Small intestine (tissue), 7 donors: ENCODE measurements around the gene PIGU. TPM values are rescaled to one million over a fixed set of nuclear protein-coding genes. Genes with fewer than 3 reads are reported as not detected.

ENCODE experiments used
- DNase-seq, 2 donors: peaks; one replicate each; pipeline versions ENCODE4 v3.0.0 to v3.0.0-alpha.2; 2013
- FAIRE-seq: peaks from 2 replicates; lab custom pipeline; 2012; peaks lifted over from hg19 to GRCh38; lab: Jason Lieb, UNC
- H3K27ac ChIP-seq, 3 donors: one replicate each; pipeline ENCODE4 v1.5.1; 2013; ENCODE audit warnings: low read length in 2 of 3, mild to moderate bottlenecking in 2 of 3, control low read depth in 1 of 3, inconsistent platforms in 1 of 3, low read depth in 1 of 3, moderate library complexity in 1 of 3
- H3K27me3 ChIP-seq, 3 donors: one replicate each; pipeline ENCODE4 v1.6.1; 2013; ENCODE audit warnings: low read length in 3 of 3, inconsistent platforms in 1 of 3; ENCODE audit not compliant: control insufficient read depth in 3 of 3, insufficient read depth in 3 of 3
- H3K36me3 ChIP-seq, 3 donors: one replicate each; pipeline ENCODE4 v1.6.1; 2013; ENCODE audit warnings: low read length in 3 of 3, inconsistent platforms in 1 of 3, low read depth in 1 of 3, mild to moderate bottlenecking in 1 of 3, moderate library complexity in 1 of 3; ENCODE audit not compliant: control insufficient read depth in 3 of 3, insufficient read depth in 2 of 3
- H3K4me1 ChIP-seq, 3 donors: one replicate each; pipeline ENCODE4 v1.6.1; 2013; ENCODE audit warnings: low read length in 2 of 3, inconsistent platforms in 1 of 3, low read depth in 1 of 3, mild to moderate bottlenecking in 1 of 3, moderate library complexity in 1 of 3; ENCODE audit not compliant: control insufficient read depth in 3 of 3, insufficient read depth in 2 of 3
- H3K4me3 ChIP-seq, 3 donors: one replicate each; pipeline ENCODE4 v1.5.1; 2013; ENCODE audit warnings: low read length in 3 of 3, control low read depth in 1 of 3, inconsistent platforms in 1 of 3, low read depth in 1 of 3, mild to moderate bottlenecking in 1 of 3, moderate library complexity in 1 of 3
- H3K9me3 ChIP-seq, 2 donors: one replicate each; pipeline ENCODE4 v1.6.1; 2013; ENCODE audit warnings: low read depth in 1 of 2, low read length in 1 of 2; ENCODE audit not compliant: control insufficient read depth in 2 of 2, insufficient read depth in 1 of 2
- WGBS, 3 donors: extraction: QIAGEN DNeasy Blood & Tissue Kit; methylation state at CpG; one replicate each; pipeline ENCODE4 v1.1.7; 2013; 5-methylcytosine and 5-hydroxymethylcytosine counted together
- polyA plus RNA-seq, 4 donors: library from polyadenylated mRNA; stranded (reverse) in 3 of 4; unstranded in 1 of 4; fragments of 200-250 nt in 3 of 4; fragments of 120-200 nt in 1 of 4; gene quantifications; one replicate each; pipeline versions ENCODE4 v1.2.1 to v1.2.3, GENCODE V29; 2013
- donor health status: healthy with polysubstance abuse.
- donor health status: control.
- donor health status: control.
- donor health status: Bipolar disorder and iron deficiency.
- donor health status: healthy.

The PIGU gene
- polyA plus RNA-seq, 4 donors = 4.9 to 34.3 (median 16.2) TPM

DNA sequence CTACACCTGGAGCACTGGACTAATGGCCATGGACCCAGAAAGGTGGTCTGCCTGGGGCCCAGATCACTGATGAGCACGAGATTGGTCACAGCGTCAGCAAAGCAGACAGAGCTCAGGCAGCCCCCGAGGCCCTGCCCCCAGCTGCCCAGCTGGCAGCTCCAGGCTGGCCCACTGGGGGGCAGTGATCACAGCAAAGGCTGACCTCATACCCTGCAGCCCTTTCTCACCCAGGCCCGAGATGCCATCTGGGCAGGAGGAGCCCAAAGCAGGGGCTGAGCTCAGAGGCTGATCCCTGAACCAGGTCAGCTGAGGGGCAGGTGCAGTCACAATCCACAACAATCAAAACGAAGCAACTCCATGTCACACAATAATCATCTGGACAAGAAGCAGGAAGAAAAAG lies 114.3 kb downstream of the PIGU start:
- H3K4me1 ChIP-seq = peaks cover 0 to 6% (median 0%) of the 10 kb centered on the region in 3 donors
- peaks cover 0 to 53% (median 0%) of the 10 kb centered on the region in 3 donors for H3K36me3 ChIP-seq
- H3K27ac ChIP-seq = no peak overlapping the region
- WGBS, 3 donors = 53 to 63% (median 57%) methylated on average over 5 of the region's 5 CpGs
- H3K27me3 ChIP-seq = no peaks in the 10 kb centered on the region
- DNase-seq (no peak), FAIRE-seq (no peak)
- H3K9me3 ChIP-seq = no peaks in the 10 kb centered on the region
- no peak overlapping the region for H3K4me3 ChIP-seq

DNA sequence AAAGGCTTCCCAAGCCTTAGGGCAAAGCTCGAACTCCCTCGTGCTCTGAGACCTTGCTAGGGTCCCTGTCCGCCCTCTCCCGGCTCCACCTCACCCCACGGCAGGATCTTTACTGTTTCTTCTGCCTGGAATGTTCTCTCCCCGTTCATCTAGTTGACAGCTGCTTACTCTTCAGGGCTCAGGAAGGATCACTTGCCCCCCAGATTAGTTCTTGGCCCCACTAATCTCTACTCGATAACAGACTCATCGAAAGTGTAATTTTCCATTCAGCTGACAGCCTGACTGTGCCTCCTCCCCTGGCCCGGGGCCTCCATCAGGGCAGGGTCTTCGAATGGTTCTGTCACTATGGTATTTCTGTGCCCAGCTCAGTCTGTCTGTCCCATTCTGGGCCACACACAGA lies 115.2 kb downstream of the PIGU start:
- no peak for FAIRE-seq
- no peaks in the 10 kb centered on the region for H3K9me3 ChIP-seq
- no peak overlapping the region for H3K4me3 ChIP-seq
- H3K36me3 ChIP-seq = peaks cover 0 to 43% (median 0%) of the 10 kb centered on the region in 3 donors
- WGBS, 3 donors = 59 to 76% (median 67%) methylated on average over 10 of the region's 10 CpGs
- DNase-seq = no peak
- H3K4me1 ChIP-seq = peaks cover 0 to 8% (median 0%) of the 10 kb centered on the region in 3 donors
- no peaks in the 10 kb centered on the region for H3K27me3 ChIP-seq
- no peak overlapping the region for H3K27ac ChIP-seq

DNA sequence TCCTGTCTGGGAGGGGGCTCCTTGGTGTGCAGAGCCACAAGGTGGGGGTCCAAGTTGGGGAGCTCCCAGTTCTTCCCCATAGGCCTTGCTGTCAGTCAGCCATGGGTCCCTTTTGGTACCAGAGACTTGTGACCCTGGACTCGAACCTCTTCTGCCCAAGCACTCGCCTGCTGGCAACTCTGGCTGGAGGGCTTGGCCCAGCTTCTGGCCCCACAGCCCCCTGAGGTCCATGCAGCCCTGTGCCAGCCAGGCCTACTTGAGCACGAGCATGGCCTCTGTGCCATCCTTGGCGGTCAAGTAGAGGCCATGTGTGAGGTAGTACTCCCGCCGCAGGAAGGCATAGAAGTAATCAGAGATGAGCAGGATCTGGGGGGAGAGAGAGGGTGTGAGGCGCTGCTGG lies 116.3 kb downstream of the PIGU start:
- H3K4me1 ChIP-seq = peaks cover 0 to 8% (median 0%) of the 10 kb centered on the region in 3 donors
- H3K27ac ChIP-seq = no peak overlapping the region
- no peak for FAIRE-seq
- no peaks in the 10 kb centered on the region for H3K27me3 ChIP-seq
- H3K36me3 ChIP-seq = peaks cover 0 to 35% (median 0%) of the 10 kb centered on the region in 3 donors
- 88 to 92% (median 89%) methylated on average over 7 of the region's 7 CpGs for WGBS, 3 donors
- no peak overlapping the region for H3K4me3 ChIP-seq
- no peaks in the 10 kb centered on the region for H3K9me3 ChIP-seq
- no peak for DNase-seq

DNA sequence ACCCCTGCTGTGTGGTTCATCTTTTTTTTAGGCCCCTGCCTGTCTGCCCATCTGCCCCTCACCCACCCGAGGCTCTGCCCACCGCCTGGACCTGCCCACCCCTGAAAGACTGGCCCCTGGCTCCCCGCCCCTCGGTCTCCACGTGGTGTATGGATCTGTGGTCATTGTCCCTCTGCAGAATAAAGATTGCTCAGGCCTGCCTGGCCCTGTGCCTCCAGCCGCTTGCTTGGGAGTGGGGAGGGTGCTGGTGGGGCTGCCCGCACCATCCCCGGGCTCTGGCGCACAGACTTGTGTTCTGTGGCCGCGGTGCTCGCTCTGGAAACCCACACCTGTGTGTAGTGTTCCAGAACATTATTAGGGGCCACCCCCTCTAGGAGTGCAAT lies 116.8 kb downstream of the PIGU start:
- H3K4me3 ChIP-seq = no peak overlapping the region
- peaks cover 0 to 8% (median 0%) of the 10 kb centered on the region in 3 donors for H3K4me1 ChIP-seq
- FAIRE-seq (no peak), DNase-seq (no peak)
- H3K27me3 ChIP-seq = no peaks in the 10 kb centered on the region
- no peak overlapping the region for H3K27ac ChIP-seq
- H3K9me3 ChIP-seq = no peaks in the 10 kb centered on the region
- peaks cover 0 to 34% (median 0%) of the 10 kb centered on the region in 3 donors for H3K36me3 ChIP-seq
- WGBS, 3 donors = 72 to 80% (median 79%) methylated on average over 12 of the region's 12 CpGs

DNA sequence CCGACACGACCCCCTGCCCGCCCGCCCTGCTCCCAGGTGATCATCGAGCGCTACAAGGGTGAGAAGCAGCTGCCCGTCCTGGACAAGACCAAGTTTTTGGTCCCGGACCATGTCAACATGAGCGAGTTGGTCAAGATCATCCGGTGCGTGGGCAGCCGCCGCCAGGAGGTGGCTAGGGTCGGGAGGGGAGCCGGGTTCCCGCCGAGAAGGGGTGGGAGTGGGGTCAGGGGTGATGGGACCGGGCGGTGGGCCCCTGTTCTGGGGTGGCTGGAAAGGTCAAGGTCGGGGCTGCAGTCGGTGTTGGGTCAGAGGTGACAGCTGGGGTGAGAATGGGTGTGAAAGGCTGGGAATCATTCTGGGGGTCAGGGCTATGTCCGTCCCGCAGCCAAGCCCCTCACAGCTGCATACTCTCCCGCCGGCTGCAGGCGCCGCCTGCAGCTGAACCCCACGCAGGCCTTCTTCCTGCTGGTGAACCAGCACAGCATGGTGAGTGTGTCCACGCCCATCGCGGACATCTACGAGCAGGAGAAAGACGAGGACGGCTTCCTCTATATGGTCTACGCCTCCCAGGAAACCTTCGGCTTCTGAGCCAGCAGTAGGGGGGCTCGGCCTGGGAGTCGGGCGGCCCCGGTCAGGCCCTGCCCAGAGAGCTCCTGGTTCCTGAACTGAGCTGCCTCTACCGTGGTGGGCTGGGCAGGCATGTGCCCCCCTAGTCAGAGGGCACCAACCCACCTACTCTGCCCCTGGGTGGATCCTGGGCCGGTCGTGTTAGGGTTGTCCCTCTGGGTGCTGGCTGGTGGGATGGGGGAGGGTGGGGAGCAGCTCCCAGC lies 117.4 kb downstream of the PIGU start:
- peaks cover 0 to 29% (median 0%) of the 10 kb centered on the region in 3 donors for H3K36me3 ChIP-seq
- no peak for FAIRE-seq
- peak overlapping the region in 2 of 3 donors; percentile 3 to 11 for H3K27ac ChIP-seq
- peak overlapping the region in 1 of 3 donors; percentile 88 for H3K4me3 ChIP-seq
- H3K27me3 ChIP-seq = no peaks in the 10 kb centered on the region
- DNase-seq = no peak
- 56 to 75% (median 64%) methylated on average over 39 to 43 of the region's 43 CpGs for WGBS, 3 donors
- peaks cover 0 to 8% (median 0%) of the 10 kb centered on the region in 3 donors for H3K4me1 ChIP-seq
- no peaks in the 10 kb centered on the region for H3K9me3 ChIP-seq

DNA sequence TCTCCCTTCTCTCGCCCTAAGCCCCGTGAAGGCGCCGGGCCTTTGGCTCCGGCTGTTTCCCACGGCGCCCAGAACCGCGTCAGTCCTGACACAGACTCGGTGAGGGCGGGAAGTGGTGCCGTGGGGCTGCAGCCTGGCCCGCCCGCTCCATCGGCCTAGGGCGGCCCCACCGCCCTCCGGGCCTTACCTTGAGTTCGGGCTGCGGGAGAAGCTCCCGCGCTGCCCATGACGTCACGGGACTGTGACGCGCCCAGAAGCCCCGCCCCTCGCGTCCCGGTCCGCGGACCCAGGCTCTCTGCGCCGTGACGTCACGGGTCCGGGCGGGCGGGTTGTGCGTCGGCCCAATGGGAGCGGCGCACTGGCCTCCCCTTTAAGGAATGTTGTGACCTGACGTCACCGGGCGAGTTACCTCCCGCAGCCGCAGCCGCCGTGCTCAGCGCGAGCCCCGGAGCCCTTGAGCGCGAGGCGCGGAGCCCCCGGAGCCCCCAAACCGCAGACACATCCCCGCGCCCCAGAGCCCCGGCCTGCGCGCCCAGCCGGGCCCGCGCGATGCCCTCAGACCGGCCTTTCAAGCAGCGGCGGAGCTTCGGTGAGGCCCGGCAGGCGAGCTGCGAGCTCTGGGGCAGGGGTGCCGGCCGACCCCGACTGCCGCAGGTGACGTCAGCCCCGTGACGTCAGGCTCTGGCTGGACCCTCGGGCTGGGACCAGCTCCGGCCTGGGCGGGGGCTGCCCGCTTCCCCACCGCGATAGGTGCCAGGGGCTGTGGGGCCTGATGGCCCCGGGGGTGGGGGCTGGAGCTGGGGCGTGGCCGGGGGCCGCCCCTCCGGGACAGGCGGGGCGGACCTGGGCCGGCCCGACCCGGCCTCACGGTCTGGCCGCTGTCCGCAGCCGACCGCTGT lies 118.3 kb downstream of the PIGU start, which contains the start of gene MAP1LC3A:
TSS of gene MAP1LC3A (plus strand) at position 399 of the 899 bp plus-strand sequence. CDS start at position 550, 151 bp downstream.
- Histone ChIP-seq H3K27ac (peak within 1 kb of the TSS; percentile 78 to 90 (median 82)), H3K27me3 (no peaks in the 10 kb centered on the region), H3K36me3 (peaks cover 0 to 29% (median 0%) of the 10 kb centered on the region in 3 donors), H3K4me3 (peak within 1 kb of the TSS; percentile 57 to 88 (median 58)), H3K9me3 (no peaks in the 10 kb centered on the region), H3K4me1 (peaks cover 0 to 8% (median 0%) of the 10 kb centered on the region in 3 donors)
- FAIRE-seq (no peak), DNase-seq (peak; percentile 88 to 98)
- 2 to 14% (median 6%) methylated on average over 75 to 103 of the region's 103 CpGs for WGBS, 3 donors

DNA sequence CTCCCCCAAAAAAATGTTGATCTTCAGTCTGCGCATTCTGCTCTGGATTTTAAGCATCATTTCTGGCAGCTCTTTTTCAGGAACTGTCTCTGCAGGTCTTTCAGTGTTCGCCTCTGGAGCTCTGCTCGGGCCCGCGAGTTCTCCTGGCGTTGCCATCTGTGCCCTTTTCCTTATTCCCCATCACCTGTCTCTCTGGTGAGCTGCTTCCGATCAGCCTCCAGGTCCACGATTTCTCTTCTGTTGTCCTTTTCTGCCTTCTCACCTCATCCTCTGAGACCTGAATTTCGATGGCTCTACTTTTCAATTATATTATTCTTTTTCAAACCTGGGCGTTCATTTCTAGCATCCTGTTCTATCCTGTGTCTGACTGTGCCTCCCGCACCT lies 119.0 kb downstream of the PIGU start:
- 23 to 30% (median 29%) methylated on average over 11 of the region's 11 CpGs for WGBS, 3 donors
- Histone ChIP-seq H3K27ac (peak overlapping the region; percentile 63 to 90 (median 78)), H3K4me1 (peaks cover 0 to 8% (median 2%) of the 10 kb centered on the region in 3 donors), H3K27me3 (no peaks in the 10 kb centered on the region), H3K4me3 (peak overlapping the region; percentile 57 to 88 (median 58)), H3K36me3 (peaks cover 0 to 29% (median 0%) of the 10 kb centered on the region in 3 donors), H3K9me3 (no peaks in the 10 kb centered on the region)
- DNase-seq (no peak), FAIRE-seq (no peak)

DNA sequence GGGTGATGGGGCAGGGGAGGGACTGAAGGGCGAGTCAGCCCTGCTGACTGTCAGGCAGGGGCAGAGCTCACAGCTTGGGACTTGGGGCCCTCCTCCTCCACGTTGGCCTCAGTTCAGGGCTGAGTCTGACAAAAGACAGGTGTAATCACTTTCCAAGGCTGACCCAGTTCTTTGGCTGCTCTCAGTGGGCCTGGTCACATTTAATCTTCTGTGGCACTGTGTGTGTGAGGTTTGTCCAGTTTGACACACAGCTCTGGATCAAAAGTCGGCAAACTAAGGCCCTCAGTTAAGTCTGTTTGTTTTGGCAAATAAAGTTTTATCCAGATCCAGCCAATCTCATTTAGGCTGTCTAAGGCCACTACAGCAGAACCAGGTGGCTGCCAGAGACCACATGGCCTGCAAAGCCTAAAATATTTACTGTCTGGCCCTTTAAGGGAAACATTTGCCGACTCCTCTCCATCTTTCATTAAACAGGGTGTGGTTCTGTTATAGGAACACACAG lies 123.5 kb downstream of the PIGU start:
- Histone ChIP-seq H3K27ac (peak overlapping the region in 1 of 3 donors; percentile 32), H3K27me3 (no peaks in the 10 kb centered on the region), H3K4me3 (no peak overlapping the region), H3K36me3 (peaks cover 0 to 13% (median 2%) of the 10 kb centered on the region in 3 donors), H3K9me3 (no peaks in the 10 kb centered on the region), H3K4me1 (peaks cover 0 to 13% (median 2%) of the 10 kb centered on the region in 3 donors)
- DNase-seq = peak in 1 of 2 donors; percentile 15
- no peak for FAIRE-seq
- WGBS, 3 donors = 10 to 34% (median 29%) methylated on average over 4 of the region's 4 CpGs
